ENCODE results near the gene DBET. TPM values are rescaled to one million over a fixed set of nuclear protein-coding genes. Genes with fewer than 3 reads are reported as not detected.
"Not testable (repeated sequence)": the region's sequence is repeated elsewhere in the genome, so short reads cannot be mapped to it uniquely, and the experiment has no call there.

The DBET gene
- total and polyA plus RNA-seq, 2 of the 4 experiments (the other 2 are of a cell fraction) = not detected

- ATAC-seq (ENCODE audit: low read depth); H3K4me3 ChIP-seq (ENCODE audit: insufficient read depth, low read depth, low read length); H3K4ac ChIP-seq (ENCODE audit: low read depth, low read length); H2AK9ac ChIP-seq (replicated peaks; ENCODE audit: low read depth, low read length, poor library complexity); H4K91ac ChIP-seq (ENCODE audit: insufficient read depth, low read depth, low read length); H3K9ac ChIP-seq (ENCODE audit: low read depth, low read length); H3K4me1 ChIP-seq (ENCODE audit: control insufficient read depth, insufficient read depth, low read length); H4K20me1 ChIP-seq (ENCODE audit: insufficient read depth, low read length); H2BK5ac ChIP-seq (ENCODE audit: low read depth, low read length, poor library complexity, severe bottlenecking); H3K79me1 ChIP-seq (ENCODE audit: low read depth in 1 of 2, low read length in 2 of 2); H3K9me3 ChIP-seq (ENCODE audit: control insufficient read depth, insufficient read depth, low read length); DNase-seq; in situ Hi-C loops (cut with MboI; ENCODE audit: low sequenced_read_pairs); dilution Hi-C loops (cut with HindIII; ENCODE audit: low sequenced_read_pairs, unreplicated experiment); H2BK20ac ChIP-seq (ENCODE audit: low read depth, low read length); H2BK120ac ChIP-seq (ENCODE audit: low read depth, low read length); intact Hi-C loops (cut with micrococcal nuclease); CTCF ChIA-PET; H3K27me3 ChIP-seq (ENCODE audit: control insufficient read depth, insufficient read depth, low read length); H3K14ac ChIP-seq (replicated peaks; ENCODE audit: low read depth, low read length); H3K4me2 ChIP-seq (ENCODE audit: low read depth, low read length); H3K9me1 ChIP-seq (ENCODE audit: insufficient read depth, low read length); H3K27ac ChIP-seq (ENCODE audit: insufficient read depth, low read length); H3K18ac ChIP-seq (ENCODE audit: low read depth, low read length); H4K8ac ChIP-seq (ENCODE audit: low read depth in 2 of 2, low read length in 2 of 2); H3K36me3 ChIP-seq (ENCODE audit: control insufficient read depth, insufficient read depth, low read length); H3K56ac ChIP-seq (ENCODE audit: extremely low read depth, insufficient read depth, low read length); H2AK5ac ChIP-seq (ENCODE audit: low read depth, low read length); POLR2A ChIA-PET (ENCODE audit: unreplicated experiment); H4K5ac ChIP-seq (ENCODE audit: low read depth, low read length); BruUV-seq (replicated peaks); H3K23ac ChIP-seq (ENCODE audit: low read depth, low read length); H2BK15ac ChIP-seq (ENCODE audit: low read depth, low read length); H2AFZ ChIP-seq (replicated peaks; ENCODE audit: low read length, poor library complexity): not testable (repeated sequence)
- WGBS, 2 experiments (ENCODE audit: extremely low coverage in 2 of 2, insufficient read length in 1 of 2) = no CpG with 5 or more reads among the region's 4 CpGs
These were observed 5.3 kb upstream of the DBET start for GRCh38 chr4:190058997-190059396.

GRCh38 chr4:190064805-190065204, 503 bp downstream of the DBET start:
- H2AFZ ChIP-seq (replicated peaks; ENCODE audit: low read length, poor library complexity); H4K5ac ChIP-seq (ENCODE audit: low read depth, low read length); H2BK15ac ChIP-seq (ENCODE audit: low read depth, low read length); H2BK5ac ChIP-seq (ENCODE audit: low read depth, low read length, poor library complexity, severe bottlenecking); ATAC-seq (ENCODE audit: low read depth); H3K18ac ChIP-seq (ENCODE audit: low read depth, low read length); dilution Hi-C loops (cut with HindIII; ENCODE audit: low sequenced_read_pairs, unreplicated experiment); H4K20me1 ChIP-seq (ENCODE audit: insufficient read depth, low read length); H3K27me3 ChIP-seq (ENCODE audit: control insufficient read depth, insufficient read depth, low read length); H2BK20ac ChIP-seq (ENCODE audit: low read depth, low read length); H2BK120ac ChIP-seq (ENCODE audit: low read depth, low read length); H3K56ac ChIP-seq (ENCODE audit: extremely low read depth, insufficient read depth, low read length); CTCF ChIA-PET; H4K91ac ChIP-seq (ENCODE audit: insufficient read depth, low read depth, low read length); intact Hi-C loops (cut with micrococcal nuclease); in situ Hi-C loops (cut with MboI; ENCODE audit: low sequenced_read_pairs); DNase-seq; H3K9me3 ChIP-seq (ENCODE audit: control insufficient read depth, insufficient read depth, low read length); H2AK5ac ChIP-seq (ENCODE audit: low read depth, low read length); POLR2A ChIA-PET (ENCODE audit: unreplicated experiment); H3K14ac ChIP-seq (replicated peaks; ENCODE audit: low read depth, low read length); H3K23ac ChIP-seq (ENCODE audit: low read depth, low read length); H3K4me3 ChIP-seq (ENCODE audit: insufficient read depth, low read depth, low read length); H2AK9ac ChIP-seq (replicated peaks; ENCODE audit: low read depth, low read length, poor library complexity); H3K4me1 ChIP-seq (ENCODE audit: control insufficient read depth, insufficient read depth, low read length); H3K27ac ChIP-seq (ENCODE audit: insufficient read depth, low read length); H4K8ac ChIP-seq (ENCODE audit: low read depth in 2 of 2, low read length in 2 of 2); H3K4ac ChIP-seq (ENCODE audit: low read depth, low read length); H3K9ac ChIP-seq (ENCODE audit: low read depth, low read length); H3K79me1 ChIP-seq (ENCODE audit: low read depth in 1 of 2, low read length in 2 of 2); H3K9me1 ChIP-seq (ENCODE audit: insufficient read depth, low read length); BruUV-seq (replicated peaks); H3K4me2 ChIP-seq (ENCODE audit: low read depth, low read length); H3K36me3 ChIP-seq (ENCODE audit: control insufficient read depth, insufficient read depth, low read length): not testable (repeated sequence)
- WGBS, 2 experiments (ENCODE audit: extremely low coverage in 2 of 2, insufficient read length in 1 of 2) = no CpG with 5 or more reads among the region's 3 CpGs
